Heart left ventricle (tissue), 16 donors: ENCODE measurements around the gene ARMC2. TPM values are rescaled to one million over a fixed set of nuclear protein-coding genes. Genes with fewer than 3 reads are reported as not detected.

ENCODE experiments used
- ATAC-seq, 4 donors: fragments of 200-7000 bp; cut with Tn5 transposase; one replicate each; pipeline ENCODE4 v1.9.1; 2020 to 2022; ENCODE audit warnings: moderate library complexity in 4 of 4, mild to moderate bottlenecking in 3 of 4, moderate number of reproducible peaks in 1 of 4
- DNase-seq, 5 donors: peaks; one replicate each; pipeline ENCODE4 v3.0.0-alpha.2; 2020
- H3K27ac ChIP-seq, 12 donors: fragments of 200-600 bp; sonication (generic) in 4 of 12; one replicate each; pipeline versions ENCODE4 v1.5.0 to v1.8.0; 2016 to 2022; ENCODE audit warnings: mild to moderate bottlenecking in 2 of 12
- H3K27me3 ChIP-seq, 9 donors: fragments of 200-600 bp; sonication (generic) in 2 of 9; one replicate each; pipeline versions ENCODE4 v1.5.1 to v1.8.0; 2016 to 2022; ENCODE audit warnings: mild to moderate bottlenecking in 3 of 9
- H3K36me3 ChIP-seq, 9 donors: fragments of 200-600 bp; sonication (generic) in 2 of 9; one replicate each; pipeline versions ENCODE4 v1.5.0 to v1.8.0; 2018 to 2022; ENCODE audit warnings: mild to moderate bottlenecking in 2 of 9
- H3K4me1 ChIP-seq, 12 donors: fragments of 200-600 bp; sonication (generic) in 4 of 12; one replicate each; pipeline versions ENCODE4 v1.5.0 to v1.8.0; 2016 to 2022; ENCODE audit warnings: mild to moderate bottlenecking in 3 of 12
- H3K4me3 ChIP-seq, 12 donors: fragments of 200-600 bp; sonication (generic) in 4 of 12; one replicate each; pipeline versions ENCODE4 v1.5.0 to v1.8.0; 2017 to 2022; ENCODE audit warnings: mild to moderate bottlenecking in 9 of 12, moderate library complexity in 4 of 12
- H3K9me3 ChIP-seq, 12 donors: fragments of 200-600 bp; sonication (generic) in 4 of 12; one replicate each; pipeline versions ENCODE4 v1.5.0 to v1.8.0; 2016 to 2022; ENCODE audit warnings: mild to moderate bottlenecking in 1 of 12
- CTCF ChIP-seq, 12 donors: fragments of 200-600 bp; sonication (generic) in 4 of 12; IDR thresholded peaks; one replicate each; pipeline versions ENCODE4 v1.5.0 to v1.8.0; 2018 to 2022; ENCODE audit warnings: antibody characterized with exemption in 12 of 12, mild to moderate bottlenecking in 5 of 12
- POLR2A ChIP-seq, 2 donors: fragments of 450-650 bp; IDR thresholded peaks; one replicate each; pipeline ENCODE4 v1.6.1; 2017; ENCODE audit warnings: antibody characterized with exemption in 2 of 2, mild to moderate bottlenecking in 2 of 2, moderate library complexity in 2 of 2
- WGBS, 4 donors: extraction: QIAGEN DNeasy Blood & Tissue Kit in 2 of 4; methylation state at CpG; one replicate each; pipeline versions ENCODE4 v1.1.5 to v1.1.7; 2013 to 2018; 5-methylcytosine and 5-hydroxymethylcytosine counted together
- intact Hi-C, 10 donors: fragments of 100-400 bp; cut with DNase I; formaldehyde crosslinking; loops; one replicate each; pipeline versions ENCODE4 v1.11.1 to v1.14.2; 2022
- polyA plus RNA-seq, 2 donors: library from polyadenylated mRNA; stranded (reverse); fragments of 200-250 nt; gene quantifications; one replicate each; pipeline ENCODE4 v1.2.3, GENCODE V29; 2013
- total RNA-seq, 9 donors: library from RNA; depleted of rRNA in 2 of 9; stranded (reverse); fragments of >200 nt in 2 of 9; fragmentation: NEBNext Ultra II Directional in 3 of 9; extraction: Animal tissue kit (Norgen Biotek cat#: 25700) in 3 of 9; gene quantifications; one replicate each; pipeline versions ENCODE4 v1.1.0 to v1.2.4, GENCODE V29; 2016 to 2023
- donor health status: ischemic (EF 13 %, LVEDD 7.1; RV severe dilation, severe dysfunction).
- donor health status: healthy with polysubstance abuse.
- donor health status: DM: no; HTN: yes; CAD: no.
- donor health status: DM: no; HTN: no; CAD: no.
- donor health status: ischemic (EF 25% LVEDD 6.9; RV normal size, moderate dysfunction).
- donor health status: ischemic (EF 25% LVEDD 5.7; RV mildly dilated, moderate dysfunction).
- donor health status: healthy.
- donor health status: DM: yes; HTN: yes; CAD: no.
- donor health status: ischemic (EF 35%, LVEDD 5.7; RV mildly dilated, moderate dysfunction).
- donor health status: nonischemic (EF 11% LVEDD 7.7; RV severe dilation, severe dysfunction).
- donor health status: DM: yes; HTN: yes; CAD: no.
- donor health status: PGD.
- donor health status: ischemic (EF 29% LVEDD 5.4; RV normal size, mild dysfunction).
- donor health status: nonischemic (EF 23%, LVEDD 6.1; RV moderate dilation, normal function).

The ARMC2 gene
- total and polyA plus RNA-seq, 11 donors = 3.1 to 18.0 (median 9.2) TPM

- no peak for DNase-seq
- Histone ChIP-seq H3K27ac (peak overlapping the region in 8 of 12 donors; percentile 26 to 93 (median 76)), H3K27me3 (no peaks in the 10 kb centered on the region), H3K4me1 (peaks cover 0 to 69% (median 50%) of the 10 kb centered on the region in 12 donors), H3K9me3 (no peaks in the 10 kb centered on the region), H3K36me3 (peaks cover 0 to 7% (median under 1%) of the 10 kb centered on the region in 9 donors), H3K4me3 (peak overlapping the region in 1 of 12 donors; percentile 18)
- TF ChIP-seq CTCF (IDR thresholded peaks at IDR 0.05) (no peak), POLR2A (IDR thresholded peaks at IDR 0.05) (no peak)
- no peak for ATAC-seq
- intact Hi-C loops = loop anchor here in 1 of 10 donors (5.0 kb wide), 1 partner anchor 38 kb away; no protein-coding TSS in a partner anchor
These were observed 26.9 kb downstream of the ARMC2 start for GRCh38 chr6:108875161-108875555.

GRCh38 chr6:108877046-108877751 is 29.0 kb downstream of the ARMC2 start:
- no peak overlapping the region for H3K4me3 ChIP-seq
- 28 to 33% (median 31%) methylated on average over 7 of the region's 7 CpGs for WGBS, 4 donors
- peak; percentile 72 to 92 (median 83) for DNase-seq
- H3K9me3 ChIP-seq = peaks cover 0 to under 1% (median 0%) of the 10 kb centered on the region in 12 donors
- peak; percentile 85 to 90 (median 86) for ATAC-seq
- H3K4me1 ChIP-seq = peaks cover 0 to 60% (median 43%) of the 10 kb centered on the region in 12 donors
- H3K36me3 ChIP-seq = peaks cover 0 to 8% (median 0%) of the 10 kb centered on the region in 9 donors
- intact Hi-C loops = loop anchor here in 3 of 10 donors (2.0 to 5.0 kb wide), 2 partner anchors 26 to 40 kb away; no protein-coding TSS in a partner anchor
- H3K27ac ChIP-seq = peak overlapping the region; percentile 52 to 91 (median 76)
- TF ChIP-seq CTCF (IDR thresholded peaks at IDR 0.05) = no peak
- TF ChIP-seq POLR2A (IDR thresholded peaks at IDR 0.05) = no peak
- no peaks in the 10 kb centered on the region for H3K27me3 ChIP-seq

GRCh38 chr6:108878942-108879341 is 30.7 kb downstream of the ARMC2 start:
- Histone ChIP-seq H3K27ac (peak overlapping the region in 1 of 12 donors; percentile 77), H3K4me3 (no peak overlapping the region), H3K27me3 (no peaks in the 10 kb centered on the region), H3K4me1 (peaks cover 0 to 49% (median 36%) of the 10 kb centered on the region in 12 donors), H3K36me3 (peaks cover 0 to 8% (median 0%) of the 10 kb centered on the region in 9 donors), H3K9me3 (peaks cover 0 to 9% (median 0%) of the 10 kb centered on the region in 12 donors)
- DNase-seq (no peak), ATAC-seq (no peak)
- intact Hi-C loops = loop anchor here in 1 of 10 donors (5.0 kb wide), 1 partner anchor 42 kb away; no protein-coding TSS in a partner anchor
- TF ChIP-seq POLR2A (IDR thresholded peaks at IDR 0.05) (no peak), CTCF (IDR thresholded peaks at IDR 0.05) (no peak)
- WGBS, 4 donors = 97 to 100% (median 98%) methylated on average over 2 of the region's 2 CpGs

- Histone ChIP-seq H3K4me3 (no peak overlapping the region), H3K4me1 (peaks cover 0 to 21% (median 7%) of the 10 kb centered on the region in 12 donors), H3K27ac (peak overlapping the region in 1 of 12 donors; percentile 42), H3K27me3 (no peaks in the 10 kb centered on the region), H3K36me3 (peaks cover 0 to 8% (median 0%) of the 10 kb centered on the region in 9 donors), H3K9me3 (peaks cover 0 to 9% (median 0%) of the 10 kb centered on the region in 12 donors)
- intact Hi-C loops = loop anchor here in 3 of 10 donors (10.0 kb wide), 2 partner anchors 48 to 88 kb away; no protein-coding TSS in a partner anchor
- TF ChIP-seq CTCF (IDR thresholded peaks at IDR 0.05) (no peak), POLR2A (IDR thresholded peaks at IDR 0.05) (no peak)
- WGBS, 4 donors = 92 to 100% (median 94%) methylated on average over 1 of the region's 1 CpG
- no peak for DNase-seq
- ATAC-seq = no peak
These were observed 35.0 kb downstream of the ARMC2 start for GRCh38 chr6:108883172-108883571.
